Measurements from ENCODE around the gene BCAR3.
A peak's percentile ranks its signal among the peaks of the same experiment; 100 is the strongest.
"Not testable (repeated sequence)": the region's sequence is repeated elsewhere in the genome, so short reads cannot be mapped to it uniquely, and the experiment has no call there.

BCAR3 gene

GRCh38 chr1:93705892-93706500 is 24.4 kb upstream of the BCAR3 start:
- no peak for DNase-seq

DNA sequence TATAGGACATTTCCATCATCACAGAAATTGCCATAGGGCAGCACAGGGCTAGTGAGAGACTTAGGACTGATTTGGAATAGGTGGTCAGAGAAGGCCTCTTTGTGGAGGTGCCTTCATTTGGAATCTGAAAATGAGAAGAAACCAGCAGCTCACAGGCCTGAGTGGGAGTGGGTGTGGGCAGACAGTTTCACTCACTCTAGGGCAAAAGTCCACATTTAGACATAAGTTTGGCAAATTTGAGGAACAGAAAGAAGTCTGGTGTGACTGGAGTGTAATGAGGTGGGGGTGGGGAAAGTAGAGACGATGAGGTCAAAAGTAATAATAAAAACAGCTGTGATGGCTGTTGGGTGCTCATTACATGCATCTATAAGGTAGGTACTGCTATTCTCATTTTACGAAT is 22.4 kb upstream of the BCAR3 start:
- DNase-seq = no peak

- DNase-seq = no peak
Measured at GRCh38 chr1:93703643-93704042, 22.0 kb upstream of the BCAR3 start.

- no peak for DNase-seq
Measured at GRCh38 chr1:93702828-93703183, 21.2 kb upstream of the BCAR3 start.

GRCh38 chr1:93702111-93702827 is 20.6 kb upstream of the BCAR3 start:
- DNase-seq = no peak

DNA sequence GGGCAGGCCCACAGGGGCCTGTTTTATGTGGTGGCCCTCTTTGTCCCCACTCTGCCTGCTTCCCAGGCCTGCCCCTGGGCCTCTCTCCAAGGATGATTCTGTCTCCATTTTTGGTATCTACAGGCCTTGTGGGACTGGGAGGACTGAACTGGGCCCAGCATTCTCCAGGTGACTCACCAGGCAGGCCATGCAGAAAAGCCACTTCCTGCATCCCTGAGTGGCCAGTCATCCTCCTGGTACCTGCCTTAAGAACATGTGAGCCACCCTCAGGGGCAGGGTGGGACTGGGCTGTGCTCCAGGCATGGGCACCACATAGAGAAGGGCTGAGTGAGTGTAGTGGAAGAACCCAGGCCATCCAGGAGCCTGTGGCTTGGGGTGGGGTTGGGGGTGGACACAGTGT is 20.0 kb upstream of the BCAR3 start:
- no peak for DNase-seq

DNA sequence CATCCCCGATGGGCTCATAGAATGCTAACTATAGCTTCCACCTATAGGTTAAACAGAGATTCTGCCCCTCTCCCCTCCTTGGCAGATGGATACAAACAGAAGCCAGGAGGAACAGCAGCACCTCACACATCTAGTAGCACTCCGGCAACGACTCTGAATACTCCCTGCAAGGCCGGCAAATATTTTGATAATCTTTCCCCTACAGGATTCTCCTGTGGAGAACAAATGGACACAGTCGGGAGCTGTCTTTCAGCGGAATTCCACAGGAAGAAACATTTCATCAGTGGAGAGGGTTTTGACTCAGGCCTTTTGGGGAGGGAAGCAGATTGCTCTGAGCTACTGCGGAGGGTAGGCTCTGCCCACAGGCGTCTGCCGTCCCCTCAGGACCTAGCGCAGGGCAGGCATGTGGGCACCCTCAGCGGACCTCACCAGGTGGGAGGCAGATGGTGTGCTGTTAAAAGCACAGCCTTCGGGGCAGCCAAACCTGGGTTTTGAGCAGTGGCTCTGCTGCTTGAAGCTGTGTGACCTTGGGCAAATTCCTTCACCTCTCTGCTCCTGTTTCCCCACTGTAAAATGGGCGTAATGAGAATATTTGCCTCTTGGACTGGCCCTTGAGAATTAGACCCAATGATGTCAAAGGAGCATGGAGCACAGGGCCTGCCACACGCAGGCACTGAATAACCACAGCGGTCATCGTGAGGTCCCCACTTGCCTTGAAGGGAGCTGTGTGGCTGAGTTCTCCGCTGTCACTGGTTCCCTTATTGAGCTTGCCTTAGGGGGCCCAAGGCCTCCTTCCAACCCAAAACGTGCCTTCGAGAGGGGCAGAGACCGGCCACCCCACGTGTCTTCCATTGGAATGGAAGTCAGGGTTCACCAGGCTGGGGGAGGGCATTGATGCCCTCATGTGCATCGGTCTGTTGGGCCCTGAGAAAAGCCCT is 19.2 kb upstream of the BCAR3 start:
- DNase-seq = no peak

DNA sequence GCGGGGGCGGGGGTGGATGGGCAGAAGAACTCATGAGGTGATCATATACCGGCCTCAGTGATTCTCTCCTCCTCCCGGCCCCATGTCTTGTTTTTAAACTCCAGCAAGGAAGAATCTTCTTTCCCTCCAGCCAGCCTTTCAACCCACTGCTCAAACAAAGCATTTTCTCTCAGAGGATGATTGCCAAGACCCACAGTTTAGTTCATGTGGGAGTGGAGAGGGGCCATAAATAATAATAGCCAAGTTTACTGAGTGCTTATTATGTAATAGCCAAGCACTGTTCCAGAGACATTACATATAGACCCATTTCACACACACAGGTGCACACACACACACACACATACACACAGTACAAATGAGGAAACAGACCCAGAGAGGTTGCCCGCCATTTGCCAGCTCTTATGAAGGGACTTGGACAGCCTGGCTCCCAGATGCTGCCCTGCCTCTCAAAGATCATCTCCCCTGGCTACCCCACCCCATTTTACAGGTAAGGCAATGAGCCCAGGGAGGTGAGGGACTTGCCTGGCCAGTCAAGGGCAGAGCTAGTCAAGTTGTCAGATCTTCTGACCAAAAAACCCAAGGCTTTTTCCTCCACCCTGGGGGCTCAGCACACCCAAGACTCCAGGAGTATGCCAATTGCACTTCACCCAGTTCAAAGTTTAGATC is 18.0 kb upstream of the BCAR3 start:
- no peak for DNase-seq

DNA sequence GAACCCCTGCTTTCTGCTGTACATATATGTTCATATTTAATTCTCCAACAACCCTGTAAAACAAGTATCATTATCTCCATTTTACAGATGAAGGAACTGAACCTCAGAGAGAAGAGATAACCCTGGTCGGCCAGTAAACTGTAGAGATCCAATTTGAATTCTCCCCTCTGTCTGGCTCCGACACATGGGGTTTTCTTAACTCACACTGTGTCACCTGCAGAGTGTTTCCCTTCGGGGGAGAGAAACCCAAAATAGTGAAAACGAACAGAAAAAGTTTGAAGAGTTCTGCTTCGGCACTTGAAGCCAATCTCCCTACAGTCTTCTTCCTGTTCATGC is 17.4 kb upstream of the BCAR3 start:
- no peak for DNase-seq

DNA sequence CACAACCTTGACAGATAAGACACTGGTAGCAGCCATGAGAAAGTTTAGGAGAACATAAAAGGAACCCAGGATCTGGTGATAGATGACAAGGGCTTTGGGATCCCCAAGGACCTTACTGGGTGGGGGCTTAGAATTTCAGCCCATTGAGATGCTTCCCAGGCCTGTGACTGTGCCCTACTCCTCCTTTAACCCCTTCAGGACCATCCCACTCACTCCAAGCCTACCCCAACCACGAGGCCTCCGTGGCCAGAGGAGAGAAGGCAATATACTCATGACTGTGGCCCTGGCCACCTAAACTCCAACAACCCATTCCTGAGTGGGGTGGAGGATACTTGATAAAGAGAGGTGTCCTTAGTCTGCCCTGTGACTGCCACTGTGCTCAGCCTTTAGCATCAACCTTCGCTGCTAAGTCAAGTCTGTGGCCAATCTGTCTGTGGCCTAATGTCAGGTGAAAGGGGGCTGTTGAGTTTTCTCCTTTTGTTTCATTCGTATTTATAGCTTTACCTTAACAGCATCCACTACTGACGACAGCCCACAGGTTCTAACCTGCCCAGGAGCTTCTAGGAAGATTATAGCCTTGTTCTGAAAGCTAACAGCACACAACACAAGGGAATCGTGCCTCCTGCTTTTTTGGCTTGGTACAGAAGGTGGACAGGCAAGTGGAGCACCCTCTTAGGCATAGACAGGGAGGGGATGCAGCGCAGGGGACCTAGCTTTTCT is 16.9 kb upstream of the BCAR3 start:
- DNase-seq = no peak

GRCh38 chr1:93697566-93697965 is 15.9 kb upstream of the BCAR3 start:
- DNase-seq = not testable (repeated sequence)

DNA sequence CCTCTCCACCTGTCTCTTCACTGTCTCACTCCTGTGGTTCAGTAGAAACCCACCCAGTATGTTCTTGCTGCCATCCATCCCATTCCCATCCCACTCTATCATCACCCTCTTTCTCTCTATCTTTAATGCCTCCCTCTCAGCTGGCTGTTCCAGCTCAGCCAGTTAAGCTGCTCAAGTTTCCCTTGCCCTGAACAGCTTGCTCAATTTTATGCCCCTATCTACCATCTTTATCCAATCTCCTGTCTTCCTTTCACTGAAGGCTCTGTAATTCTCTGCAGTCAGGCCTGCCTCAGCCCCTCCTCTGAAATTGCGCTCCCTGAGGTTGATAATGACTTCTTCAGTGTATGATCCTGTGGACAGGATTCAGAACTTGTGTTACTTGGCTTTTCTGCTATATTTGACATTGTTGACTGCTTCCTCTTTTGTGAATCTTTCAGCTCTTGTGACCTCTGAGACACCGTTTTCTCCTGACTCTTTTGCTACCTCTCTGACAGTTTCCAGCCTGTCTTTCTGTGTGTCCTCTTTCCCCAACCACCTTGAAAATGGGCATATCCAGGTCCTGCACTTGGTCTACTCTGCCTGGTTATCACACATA is 13.9 kb upstream of the BCAR3 start:
- no peak for DNase-seq

DNA sequence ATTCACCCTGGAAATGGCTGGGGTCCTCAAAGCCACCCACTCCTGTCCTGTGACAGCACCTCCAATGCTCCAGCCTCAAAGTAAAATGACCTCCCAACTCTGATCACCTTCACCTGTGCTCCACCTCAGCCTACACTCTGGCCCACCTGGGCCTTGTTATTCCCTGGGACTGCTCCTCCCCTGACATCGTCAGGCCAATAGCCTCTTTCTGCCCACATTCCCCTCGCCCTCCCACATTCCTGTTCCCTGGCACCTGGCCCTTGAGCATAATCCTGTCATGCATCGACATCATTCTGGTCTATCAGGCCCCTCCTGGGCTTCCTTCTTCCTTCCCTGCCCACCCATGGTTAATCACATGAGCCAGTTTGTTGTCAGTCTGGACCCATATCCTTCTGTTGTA is 13.2 kb upstream of the BCAR3 start:
- no peak for DNase-seq

DNA sequence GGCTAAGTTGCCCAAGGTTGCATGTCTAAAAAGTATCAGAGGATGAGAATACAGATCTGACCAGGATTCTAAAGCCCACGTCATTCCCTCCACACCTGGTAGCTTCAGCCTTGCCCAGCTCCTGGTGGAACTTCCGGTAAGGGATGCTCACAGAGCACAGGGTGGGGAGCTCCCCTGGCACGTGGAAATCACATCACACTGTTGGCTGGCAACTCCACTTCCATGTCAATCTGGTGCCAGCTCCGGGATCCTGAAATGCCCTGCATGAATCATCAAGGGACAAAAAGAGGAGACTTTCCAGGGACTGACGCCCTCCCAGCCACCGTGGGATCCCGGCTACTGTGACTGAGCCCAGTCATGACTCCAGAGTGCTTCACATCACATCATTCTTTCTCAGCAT is 12.4 kb upstream of the BCAR3 start:
- DNase-seq = no peak

- DNase-seq = peak; percentile 23
Measured at GRCh38 chr1:93692983-93693591, 11.4 kb upstream of the BCAR3 start.

- DNase-seq = no peak
Measured at GRCh38 chr1:93692451-93692861, 10.8 kb upstream of the BCAR3 start.

- no peak for DNase-seq
Measured at GRCh38 chr1:93692026-93692425, 10.4 kb upstream of the BCAR3 start.

- DNase-seq = no peak
Measured at GRCh38 chr1:93690921-93691789, 9.5 kb upstream of the BCAR3 start.

DNA sequence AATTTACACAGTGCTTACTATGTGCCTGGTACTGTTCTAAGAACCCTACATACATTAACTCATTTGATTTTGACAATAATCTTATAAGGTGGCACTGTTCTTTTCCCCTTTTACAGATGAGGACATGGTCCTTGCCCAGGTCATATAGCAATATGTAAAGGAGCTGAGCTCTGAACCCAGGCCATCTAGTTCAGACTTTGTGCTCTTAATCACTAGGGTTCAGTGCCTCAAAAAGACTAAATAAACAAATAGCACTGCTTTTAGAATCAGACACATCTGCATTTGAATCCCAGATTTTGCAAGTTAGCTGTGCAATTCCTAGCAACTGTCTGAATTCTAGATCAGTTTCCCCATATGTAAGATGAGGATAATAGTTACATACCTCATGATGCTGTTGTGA is 8.7 kb upstream of the BCAR3 start:
- DNase-seq = no peak

DNA sequence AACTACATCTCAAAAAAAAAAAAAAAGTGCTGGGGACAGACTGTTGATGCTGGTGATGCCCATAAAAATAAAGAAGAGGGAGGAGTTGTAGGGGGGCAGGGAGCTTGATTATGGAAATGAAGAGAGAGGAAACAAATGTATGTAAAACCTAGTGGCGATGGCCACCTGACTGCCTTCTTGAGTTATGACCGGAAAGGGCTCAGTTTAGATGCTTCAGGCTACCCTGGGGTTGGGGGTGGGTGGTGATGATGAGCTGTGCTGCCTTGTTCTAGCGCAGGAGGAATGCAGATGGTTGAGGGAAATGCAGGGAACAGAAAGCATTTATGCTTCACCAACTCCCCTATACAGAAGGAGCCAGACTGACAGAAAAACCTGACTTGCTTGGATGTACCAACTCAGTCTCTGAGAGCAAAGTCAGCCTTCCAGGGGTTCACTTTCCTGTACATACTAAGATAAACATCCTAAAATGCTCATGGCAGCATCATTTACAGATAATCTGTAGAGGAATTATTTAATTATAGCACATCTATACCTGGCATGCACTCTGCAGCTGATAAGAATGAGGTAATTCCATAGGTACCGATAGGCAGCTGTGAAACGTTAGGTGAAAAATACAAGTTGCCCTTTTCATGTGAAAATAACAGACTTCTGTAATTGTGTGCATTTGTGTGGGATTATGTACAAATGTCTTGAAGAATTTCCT is 8.0 kb upstream of the BCAR3 start:
- no peak for DNase-seq

Measured in CD4-positive, alpha-beta T cell treated with Interleukin-4 for 4 hours (primary cell).